Osteoblast (primary cell): ENCODE data around the gene ARHGAP6. TPM values are rescaled to one million over a fixed set of nuclear protein-coding genes. Genes with fewer than 3 reads are reported as not detected.

Source experiments
- DNase-seq: peaks from one replicate; pipeline ENCODE4 v3.0.0; 2011; ENCODE audit warnings: low spot score, mixed read lengths; ENCODE audit not compliant: insufficient read length; ENCODE audit errors: missing footprints
- H2AFZ ChIP-seq: 2 replicates; pipeline ENCODE4 v1.6.0; 2011; ENCODE audit warnings: mild to moderate bottlenecking, low read length
- H3K27ac ChIP-seq: 2 replicates; pipeline ENCODE4 v1.5.1; 2011; ENCODE audit warnings: mild to moderate bottlenecking, low read depth, low read length, moderate library complexity
- H3K27me3 ChIP-seq: 2 replicates; pipeline ENCODE4 v1.6.0; 2012; ENCODE audit warnings: mild to moderate bottlenecking, control low read depth, inconsistent platforms, low read length, moderate library complexity; ENCODE audit not compliant: insufficient read depth
- H3K36me3 ChIP-seq: 2 replicates; pipeline ENCODE4 v1.5.1; 2011; ENCODE audit warnings: mild to moderate bottlenecking, low read length, control low read depth, moderate library complexity; ENCODE audit not compliant: insufficient read depth
- H3K4me1 ChIP-seq: 2 replicates; pipeline ENCODE4 v1.5.1; 2011; ENCODE audit warnings: mild to moderate bottlenecking, low read length, control low read depth, moderate library complexity; ENCODE audit not compliant: insufficient read depth
- H3K4me2 ChIP-seq: 2 replicates; pipeline ENCODE4 v1.6.0; 2011; ENCODE audit warnings: mild to moderate bottlenecking, low read length; ENCODE audit not compliant: insufficient read depth
- H3K4me3 ChIP-seq: fragments of 200-600 bp; sonication (generic); 3 replicates; pipeline ENCODE4 v1.5.1; 2012; ENCODE audit warnings: mild to moderate bottlenecking, low read length, inconsistent platforms; ENCODE audit not compliant: insufficient read depth
- H3K79me2 ChIP-seq: 2 replicates; pipeline ENCODE4 v1.6.0; 2012; ENCODE audit warnings: mild to moderate bottlenecking, low read length, control low read depth, inconsistent platforms; ENCODE audit not compliant: insufficient read depth
- H3K9me3 ChIP-seq: 2 replicates; pipeline ENCODE4 v1.5.1; 2011; ENCODE audit warnings: low read depth, low read length, control low read depth
- H4K20me1 ChIP-seq: 2 replicates; pipeline ENCODE4 v1.6.0; 2012; ENCODE audit warnings: mild to moderate bottlenecking, low read length, control low read depth; ENCODE audit not compliant: insufficient read depth
- CTCF ChIP-seq: IDR thresholded peaks from 2 replicates; pipeline ENCODE4 v1.5.1; 2011; ENCODE audit warnings: mild to moderate bottlenecking, low read depth, low read length, moderate library complexity; ENCODE audit errors: extremely low read depth
- total RNA-seq: library from RNA; depleted of rRNA; stranded (reverse); fragments of >200 nt; gene quantifications from 2 replicates; pipeline ENCODE4 v1.2.3, GENCODE V29; 2012

Gene ARHGAP6
- total RNA-seq, 1 donor: 2.2 TPM

- no peaks in the 10 kb centered on the region for H3K79me2 ChIP-seq
- H3K4me1 ChIP-seq: no peaks in the 10 kb centered on the region
- H4K20me1 ChIP-seq: no peaks in the 10 kb centered on the region
- no peaks in the 10 kb centered on the region for H3K27me3 ChIP-seq
- H2AFZ ChIP-seq: no peak overlapping the region
- no peaks in the 10 kb centered on the region for H3K9me3 ChIP-seq
- H3K4me3 ChIP-seq: no peak overlapping the region
- TF ChIP-seq CTCF: no peak
- H3K4me2 ChIP-seq: no peak overlapping the region
- DNase-seq: peak; percentile 34
- no peaks in the 10 kb centered on the region for H3K36me3 ChIP-seq
- no peak overlapping the region for H3K27ac ChIP-seq
Measured at GRCh38 chrX:11214346-11215190, 451.2 kb downstream of the ARHGAP6 start.

GRCh38 chrX:11212741-11213140 lies 453.0 kb downstream of the ARHGAP6 start:
- Histone ChIP-seq H3K9me3 (no peaks in the 10 kb centered on the region), H3K4me3 (no peak overlapping the region), H4K20me1 (no peaks in the 10 kb centered on the region), H3K79me2 (no peaks in the 10 kb centered on the region), H3K4me1 (no peaks in the 10 kb centered on the region), H3K27me3 (no peaks in the 10 kb centered on the region), H3K36me3 (no peaks in the 10 kb centered on the region), H3K27ac (no peak overlapping the region), H2AFZ (no peak overlapping the region), H3K4me2 (no peak overlapping the region)
- peak; percentile 42 for DNase-seq
- no peak for TF ChIP-seq CTCF

- Histone ChIP-seq H3K4me1 (no peaks in the 10 kb centered on the region), H2AFZ (no peak overlapping the region), H4K20me1 (no peaks in the 10 kb centered on the region), H3K27ac (no peak overlapping the region), H3K4me2 (no peak overlapping the region), H3K9me3 (no peaks in the 10 kb centered on the region), H3K4me3 (no peak overlapping the region), H3K27me3 (no peaks in the 10 kb centered on the region), H3K36me3 (no peaks in the 10 kb centered on the region), H3K79me2 (no peaks in the 10 kb centered on the region)
- TF ChIP-seq CTCF: no peak
- no peak for DNase-seq
Measured at GRCh38 chrX:11210415-11210801, 455.3 kb downstream of the ARHGAP6 start.

GRCh38 chrX:11209798-11210414 lies 455.8 kb downstream of the ARHGAP6 start:
- H3K79me2 ChIP-seq: no peaks in the 10 kb centered on the region
- no peak for TF ChIP-seq CTCF
- H3K27me3 ChIP-seq: no peaks in the 10 kb centered on the region
- no peaks in the 10 kb centered on the region for H3K36me3 ChIP-seq
- peak; percentile 72 for DNase-seq
- no peaks in the 10 kb centered on the region for H3K4me1 ChIP-seq
- no peak overlapping the region for H3K4me3 ChIP-seq
- H3K4me2 ChIP-seq: no peak overlapping the region
- H4K20me1 ChIP-seq: no peaks in the 10 kb centered on the region
- H3K9me3 ChIP-seq: no peaks in the 10 kb centered on the region
- H2AFZ ChIP-seq: no peak overlapping the region
- no peak overlapping the region for H3K27ac ChIP-seq
